Measurements from ENCODE around the gene BRMS1. TPM values are rescaled to one million over a fixed set of nuclear protein-coding genes. Genes with fewer than 3 reads are reported as not detected.

The BRMS1 gene
- total and polyA plus RNA-seq, 2 experiments from 2014 or later = 46.2 to 65.9 TPM

- H2AFZ ChIP-seq = no peak overlapping the region
- no peaks in the 10 kb centered on the region for H3K9me3 ChIP-seq (ENCODE audit: low read depth)
- in situ Hi-C loops (cut with MboI) = no loop called here
- H3K36me3 ChIP-seq (ENCODE audit: low read depth) = no peaks in the 10 kb centered on the region
- no peak overlapping the region for H3K27ac ChIP-seq
- H3K9me2 ChIP-seq (ENCODE audit: insufficient read depth) = no peaks in the 10 kb centered on the region
- no peak overlapping the region for H3K4me3 ChIP-seq
- no peak for TF ChIP-seq EZH2phosphoT487 (IDR thresholded peaks at IDR 0.05; ENCODE audit: insufficient read depth, low read depth)
- no peak for TF ChIP-seq EZH2 (IDR thresholded peaks at IDR 0.05; ENCODE audit: insufficient read depth, poor library complexity, severe bottlenecking)
- DNase-seq = no peak
- H4K20me1 ChIP-seq (ENCODE audit: insufficient read depth) = no peaks in the 10 kb centered on the region
- H3F3A ChIP-seq (ENCODE audit: insufficient read depth) = 0 out of 2 replicates have a peak, but pooled peaks cover 10% of the 10 kb centered on the region
- H3K27me3 ChIP-seq (replicated peaks; ENCODE audit: insufficient read depth) = peaks cover 11% of the 10 kb centered on the region
- WGBS, 2 experiments (ENCODE audit: low coverage in 1 of 2, low lambda C conversion rate in 2 of 2, missing lambda C conversion rate in 2 of 2) = 78 to 80% methylated on average over 91 to 116 of the region's 123 CpGs
- H3K79me2 ChIP-seq (ENCODE audit: insufficient read depth) = no peaks in the 10 kb centered on the region
- H3K9ac ChIP-seq = no peak overlapping the region
- no peak overlapping the region for H3K4me2 ChIP-seq (ENCODE audit: unreplicated experiment)
- no peaks in the 10 kb centered on the region for H3K4me1 ChIP-seq (ENCODE audit: insufficient read depth)
Measured at GRCh38 chr11:66294626-66295620, 50.0 kb downstream of the BRMS1 start.

GRCh38 chr11:66293777-66294625, 50.9 kb downstream of the BRMS1 start:
- no peak for DNase-seq
- no peaks in the 10 kb centered on the region for H3K9me3 ChIP-seq (ENCODE audit: low read depth)
- H3K27ac ChIP-seq = no peak overlapping the region
- H3K27me3 ChIP-seq (replicated peaks; ENCODE audit: insufficient read depth) = peaks cover 11% of the 10 kb centered on the region
- H3K79me2 ChIP-seq (ENCODE audit: insufficient read depth) = no peaks in the 10 kb centered on the region
- H2AFZ ChIP-seq = no peak overlapping the region
- 72% methylated on average over 25 to 30 of the region's 30 CpGs for WGBS, 2 experiments (ENCODE audit: low coverage in 1 of 2, low lambda C conversion rate in 2 of 2, missing lambda C conversion rate in 2 of 2)
- H3K4me1 ChIP-seq (ENCODE audit: insufficient read depth) = no peaks in the 10 kb centered on the region
- H3K4me3 ChIP-seq = no peak overlapping the region
- 0 out of 2 replicates have a peak, but pooled peaks cover 10% of the 10 kb centered on the region for H3F3A ChIP-seq (ENCODE audit: insufficient read depth)
- in situ Hi-C loops (cut with MboI) = no loop called here
- H3K9me2 ChIP-seq (ENCODE audit: insufficient read depth) = no peaks in the 10 kb centered on the region
- H3K4me2 ChIP-seq (ENCODE audit: unreplicated experiment) = no peak overlapping the region
- H3K9ac ChIP-seq = no peak overlapping the region
- TF ChIP-seq EZH2phosphoT487 (IDR thresholded peaks at IDR 0.05; ENCODE audit: insufficient read depth, low read depth) = no peak
- TF ChIP-seq EZH2 (IDR thresholded peaks at IDR 0.05; ENCODE audit: insufficient read depth, poor library complexity, severe bottlenecking) = no peak
- no peaks in the 10 kb centered on the region for H4K20me1 ChIP-seq (ENCODE audit: insufficient read depth)
- no peaks in the 10 kb centered on the region for H3K36me3 ChIP-seq (ENCODE audit: low read depth)

GRCh38 chr11:66293352-66293751, 51.6 kb downstream of the BRMS1 start:
- peaks cover 3% of the 10 kb centered on the region for H3K79me2 ChIP-seq (ENCODE audit: insufficient read depth)
- H3K9ac ChIP-seq = no peak overlapping the region
- no peaks in the 10 kb centered on the region for H4K20me1 ChIP-seq (ENCODE audit: insufficient read depth)
- no peaks in the 10 kb centered on the region for H3K4me1 ChIP-seq (ENCODE audit: insufficient read depth)
- DNase-seq = no peak
- H3K9me2 ChIP-seq (ENCODE audit: insufficient read depth) = no peaks in the 10 kb centered on the region
- 0 out of 2 replicates have a peak, but pooled peaks cover 10% of the 10 kb centered on the region for H3F3A ChIP-seq (ENCODE audit: insufficient read depth)
- no peaks in the 10 kb centered on the region for H3K36me3 ChIP-seq (ENCODE audit: low read depth)
- H3K27ac ChIP-seq = no peak overlapping the region
- no peaks in the 10 kb centered on the region for H3K9me3 ChIP-seq (ENCODE audit: low read depth)
- H2AFZ ChIP-seq = no peak overlapping the region
- H3K4me3 ChIP-seq = no peak overlapping the region
- 65 to 77% methylated on average over 4 of the region's 4 CpGs for WGBS, 2 experiments (ENCODE audit: low coverage in 1 of 2, low lambda C conversion rate in 2 of 2, missing lambda C conversion rate in 2 of 2)
- H3K27me3 ChIP-seq (replicated peaks; ENCODE audit: insufficient read depth) = peaks cover 11% of the 10 kb centered on the region
- TF ChIP-seq EZH2phosphoT487 (IDR thresholded peaks at IDR 0.05; ENCODE audit: insufficient read depth, low read depth) (no peak), EZH2 (IDR thresholded peaks at IDR 0.05; ENCODE audit: insufficient read depth, poor library complexity, severe bottlenecking) (no peak)
- H3K4me2 ChIP-seq (ENCODE audit: unreplicated experiment) = no peak overlapping the region
- in situ Hi-C loops (cut with MboI) = no loop called here
